Measurements from ENCODE around the gene PTPRN2. TPM values are rescaled to one million over a fixed set of nuclear protein-coding genes. Genes with fewer than 3 reads are reported as not detected.

PTPRN2 gene
- total RNA-seq, 1 donor, result 0.09 TPM

- no peak for DNase-seq (ENCODE audit: low read depth)
- H3K4me3 ChIP-seq (ENCODE audit: low read depth, low read length), result no peak overlapping the region
- no peak for TF ChIP-seq CTCF (IDR thresholded peaks at IDR 0.05; ENCODE audit: insufficient read depth, low read length)
Measured at GRCh38 chr7:157554393-157555238, 1033.0 kb downstream of the PTPRN2 start.

DNA sequence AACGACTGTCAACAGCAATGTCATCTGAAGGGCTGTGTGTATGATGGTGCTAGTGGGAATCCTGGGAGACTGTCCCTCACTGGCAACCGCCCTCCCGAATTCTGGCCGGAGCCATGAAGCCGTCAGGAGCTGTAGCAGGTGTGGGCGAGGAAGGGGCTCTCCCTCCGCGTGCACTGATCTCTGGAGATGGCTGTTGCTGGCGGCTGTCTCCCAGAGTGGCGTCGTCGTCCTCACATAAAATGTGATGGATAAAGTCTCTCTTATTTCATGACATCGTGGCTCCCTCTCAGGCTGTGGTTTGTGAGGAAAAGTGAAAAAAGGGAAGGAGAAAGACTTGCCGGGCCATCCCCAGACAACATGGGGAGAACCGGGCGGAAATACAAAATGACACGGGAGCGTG, 1034.4 kb downstream of the PTPRN2 start:
- TF ChIP-seq CTCF (IDR thresholded peaks at IDR 0.05; ENCODE audit: insufficient read depth, low read length), result no peak
- DNase-seq (ENCODE audit: low read depth), result no peak
- H3K4me3 ChIP-seq (ENCODE audit: low read depth, low read length), result no peak overlapping the region

DNA sequence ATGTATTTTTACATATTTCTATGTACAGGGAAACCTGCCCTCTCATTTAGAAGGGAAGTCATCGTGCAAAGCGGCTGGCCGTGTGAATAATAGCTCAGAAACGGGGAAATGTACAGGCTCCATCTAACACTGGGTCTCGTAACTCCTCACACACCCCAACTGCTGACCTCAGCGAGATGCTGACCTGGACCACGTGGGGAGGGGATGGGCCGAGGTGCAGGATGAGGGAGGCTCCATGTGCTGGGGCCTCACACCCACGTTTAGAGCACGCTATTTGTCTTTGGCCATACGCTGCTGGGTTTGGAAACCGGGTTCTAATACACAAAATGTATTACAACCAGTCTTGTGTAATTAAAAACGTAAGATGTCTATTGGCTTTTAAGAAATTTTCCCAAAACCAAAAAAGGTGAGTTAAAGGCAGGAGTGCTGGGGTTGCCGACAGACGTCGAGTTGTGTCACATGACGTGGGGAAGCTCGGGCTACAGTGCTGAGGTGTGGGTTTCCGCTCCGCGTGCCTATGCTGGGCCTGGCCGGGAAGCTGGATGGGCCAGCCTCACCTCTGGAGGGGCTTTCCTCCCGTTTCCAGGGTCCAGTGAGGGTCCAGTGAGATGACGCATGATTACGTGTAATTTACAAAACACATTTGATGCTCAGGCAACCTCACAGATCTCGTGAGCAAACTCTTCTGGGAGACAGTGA, 1035.2 kb downstream of the PTPRN2 start:
- no peak overlapping the region for H3K4me3 ChIP-seq (ENCODE audit: low read depth, low read length)
- no peak for DNase-seq (ENCODE audit: low read depth)

DNA sequence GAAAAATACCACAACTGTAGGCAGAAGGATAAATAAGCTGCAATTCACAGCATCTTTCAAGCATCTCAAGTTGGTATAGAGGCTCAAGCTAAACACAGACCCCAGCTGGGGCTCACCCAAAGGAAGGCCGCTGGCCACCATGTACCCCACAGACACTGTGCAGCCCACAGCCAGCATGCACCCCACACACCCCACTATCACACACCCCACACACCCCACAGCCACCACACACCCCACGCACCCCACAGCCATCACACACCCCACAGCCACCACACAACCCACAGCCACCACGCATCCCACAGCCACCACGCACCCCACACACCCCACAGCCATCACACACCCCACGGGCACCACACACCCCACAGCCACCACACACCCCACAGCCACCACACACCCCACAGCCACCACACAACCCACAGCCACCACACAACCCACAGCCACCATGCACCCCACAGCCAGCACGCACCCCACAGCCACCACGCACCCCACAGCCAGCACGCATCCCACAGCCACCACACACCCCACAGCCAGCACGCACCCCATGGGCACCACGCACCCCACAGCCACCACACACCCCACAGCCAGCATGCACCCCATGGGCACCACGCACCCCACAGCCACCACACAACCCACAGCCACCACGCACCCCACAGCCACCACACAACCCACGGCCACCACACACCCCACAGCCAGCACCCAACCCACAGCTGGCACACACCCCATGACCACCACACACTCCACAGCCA, 1036.1 kb downstream of the PTPRN2 start:
- DNase-seq (ENCODE audit: low read depth), result no peak
- no peak overlapping the region for H3K4me3 ChIP-seq (ENCODE audit: low read depth, low read length)
- no peak for TF ChIP-seq CTCF (IDR thresholded peaks at IDR 0.05; ENCODE audit: insufficient read depth, low read length)

More for the DNA sequence above, 1035.2 kb downstream of the PTPRN2 start:
- TF ChIP-seq CTCF (IDR thresholded peaks at IDR 0.05; ENCODE audit: insufficient read depth, low read length), result no peak

DNA sequence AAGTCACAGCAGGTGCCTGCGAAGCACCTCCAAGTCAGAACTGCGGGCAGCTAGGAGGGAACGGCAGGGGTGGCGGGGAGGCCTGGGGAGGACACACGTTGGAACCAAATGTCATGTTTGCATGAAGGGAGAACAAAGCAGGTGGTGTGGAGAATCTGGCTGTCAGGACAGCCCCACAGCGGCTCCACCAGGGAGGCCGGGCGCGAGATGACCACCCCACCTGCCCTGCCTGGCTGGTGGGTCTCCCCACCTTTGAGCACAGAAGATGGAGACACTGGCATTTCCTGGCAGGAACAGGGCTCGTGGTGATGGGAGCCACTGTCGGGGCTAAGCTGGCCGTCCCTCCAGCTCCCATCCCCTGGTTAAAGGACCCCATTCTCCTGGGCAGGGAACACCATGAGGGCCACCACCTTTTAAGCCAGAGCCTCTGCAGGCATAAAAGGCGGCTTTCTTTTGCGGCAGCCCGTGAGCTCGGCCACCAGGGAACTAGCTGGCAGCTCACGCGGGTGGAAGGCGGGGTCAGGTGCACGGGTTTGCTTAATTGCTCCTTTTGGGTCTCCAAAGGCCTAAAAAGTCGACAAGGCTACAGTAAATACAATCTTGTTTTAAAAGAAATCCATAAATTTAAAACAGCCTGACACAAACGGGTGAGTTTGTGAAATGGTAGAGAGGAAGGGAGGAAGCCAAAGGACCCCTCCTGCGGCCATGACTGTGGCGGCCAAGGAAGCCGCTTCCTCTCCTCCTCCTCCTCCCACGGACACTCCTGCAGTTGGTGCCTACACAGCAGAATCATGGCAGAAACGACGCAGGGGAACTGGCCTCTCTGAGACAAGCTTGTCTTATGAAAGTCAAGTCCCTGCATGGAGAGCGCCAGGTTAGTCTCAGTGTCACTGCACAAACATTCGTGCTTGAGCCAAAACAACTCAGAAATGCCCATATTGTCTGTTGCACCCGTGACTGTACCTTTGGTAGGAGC, 1037.0 kb downstream of the PTPRN2 start:
- DNase-seq (ENCODE audit: low read depth), result no peak
- no peak for TF ChIP-seq CTCF (IDR thresholded peaks at IDR 0.05; ENCODE audit: insufficient read depth, low read length)

More for the DNA sequence above, 1037.0 kb downstream of the PTPRN2 start:
- no peak overlapping the region for H3K4me3 ChIP-seq (ENCODE audit: low read depth, low read length)

Measured in fibroblast of the aortic adventitia (primary cell).